Measurements from ENCODE around the gene ATP5ME.

The ATP5ME gene

GRCh38 chr4:627347-628125 is 46.5 kb downstream of the ATP5ME start:
- Histone ChIP-seq H3K9me3 (ENCODE audit: control insufficient read depth in 1 of 2, low read length in 2 of 2) (peaks cover 0 to 11% of the 10 kb centered on the region in 2 donors), H3K27me3 (ENCODE audit: low read depth, low read length) (no peaks in the 10 kb centered on the region), H3K36me3 (ENCODE audit: control insufficient read depth in 1 of 2, insufficient read depth in 2 of 2, low read length in 2 of 2) (no peaks in the 10 kb centered on the region), H3K4me3 (ENCODE audit: low read depth in 1 of 2, low read length in 2 of 2) (no peak overlapping the region), H3K4me1 (ENCODE audit: control insufficient read depth in 1 of 2, insufficient read depth in 2 of 2, low read length in 2 of 2) (no peaks in the 10 kb centered on the region), H3K27ac (ENCODE audit: low read length) (no peak overlapping the region)

- H3K27me3 ChIP-seq (ENCODE audit: low read depth, low read length): no peaks in the 10 kb centered on the region
- H3K9me3 ChIP-seq (ENCODE audit: control insufficient read depth in 1 of 2, low read length in 2 of 2): peaks cover 0 to under 1% of the 10 kb centered on the region in 2 donors
- no peaks in the 10 kb centered on the region for H3K36me3 ChIP-seq (ENCODE audit: control insufficient read depth in 1 of 2, insufficient read depth in 2 of 2, low read length in 2 of 2)
- no peak overlapping the region for H3K4me3 ChIP-seq (ENCODE audit: low read depth in 1 of 2, low read length in 2 of 2)
- no peaks in the 10 kb centered on the region for H3K4me1 ChIP-seq (ENCODE audit: control insufficient read depth in 1 of 2, insufficient read depth in 2 of 2, low read length in 2 of 2)
- no peak overlapping the region for H3K27ac ChIP-seq (ENCODE audit: low read length)
These were observed 47.6 kb downstream of the ATP5ME start for GRCh38 chr4:626201-627091.

- no peak overlapping the region for H3K4me3 ChIP-seq (ENCODE audit: low read depth in 1 of 2, low read length in 2 of 2)
- H3K27ac ChIP-seq (ENCODE audit: low read length): no peak overlapping the region
- no peaks in the 10 kb centered on the region for H3K36me3 ChIP-seq (ENCODE audit: control insufficient read depth in 1 of 2, insufficient read depth in 2 of 2, low read length in 2 of 2)
- no peaks in the 10 kb centered on the region for H3K27me3 ChIP-seq (ENCODE audit: low read depth, low read length)
- no peaks in the 10 kb centered on the region for H3K4me1 ChIP-seq (ENCODE audit: control insufficient read depth in 1 of 2, insufficient read depth in 2 of 2, low read length in 2 of 2)
- no peaks in the 10 kb centered on the region for H3K9me3 ChIP-seq (ENCODE audit: control insufficient read depth in 1 of 2, low read length in 2 of 2)
These were observed 48.4 kb downstream of the ATP5ME start for GRCh38 chr4:625631-626161.

GRCh38 chr4:624705-625590 is 49.1 kb downstream of the ATP5ME start, which contains the start of gene PDE6B:
Gene PDE6B (plus strand): TSS chr4:625573. CDS start chr4:625627, 54 bp downstream.
- no peak within 1 kb of the TSS for H3K27ac ChIP-seq (ENCODE audit: low read length)
- H3K4me3 ChIP-seq (ENCODE audit: low read depth in 1 of 2, low read length in 2 of 2): no peak within 1 kb of the TSS
- no peaks in the 10 kb centered on the region for H3K36me3 ChIP-seq (ENCODE audit: control insufficient read depth in 1 of 2, insufficient read depth in 2 of 2, low read length in 2 of 2)
- H3K4me1 ChIP-seq (ENCODE audit: control insufficient read depth in 1 of 2, insufficient read depth in 2 of 2, low read length in 2 of 2): no peaks in the 10 kb centered on the region
- no peaks in the 10 kb centered on the region for H3K9me3 ChIP-seq (ENCODE audit: control insufficient read depth in 1 of 2, low read length in 2 of 2)
- H3K27me3 ChIP-seq (ENCODE audit: low read depth, low read length): no peaks in the 10 kb centered on the region

GRCh38 chr4:623914-624566 is 50.0 kb downstream of the ATP5ME start:
- no peak overlapping the region for H3K4me3 ChIP-seq (ENCODE audit: low read depth in 1 of 2, low read length in 2 of 2)
- H3K36me3 ChIP-seq (ENCODE audit: control insufficient read depth in 1 of 2, insufficient read depth in 2 of 2, low read length in 2 of 2): no peaks in the 10 kb centered on the region
- H3K27ac ChIP-seq (ENCODE audit: low read length): no peak overlapping the region
- no peaks in the 10 kb centered on the region for H3K27me3 ChIP-seq (ENCODE audit: low read depth, low read length)
- no peaks in the 10 kb centered on the region for H3K4me1 ChIP-seq (ENCODE audit: control insufficient read depth in 1 of 2, insufficient read depth in 2 of 2, low read length in 2 of 2)
- H3K9me3 ChIP-seq (ENCODE audit: control insufficient read depth in 1 of 2, low read length in 2 of 2): no peaks in the 10 kb centered on the region

GRCh38 chr4:622996-623913 is 50.8 kb downstream of the ATP5ME start:
- Histone ChIP-seq H3K36me3 (ENCODE audit: control insufficient read depth in 1 of 2, insufficient read depth in 2 of 2, low read length in 2 of 2) (no peaks in the 10 kb centered on the region), H3K4me3 (ENCODE audit: low read depth in 1 of 2, low read length in 2 of 2) (no peak overlapping the region), H3K27me3 (ENCODE audit: low read depth, low read length) (no peaks in the 10 kb centered on the region), H3K27ac (ENCODE audit: low read length) (no peak overlapping the region), H3K9me3 (ENCODE audit: control insufficient read depth in 1 of 2, low read length in 2 of 2) (no peaks in the 10 kb centered on the region), H3K4me1 (ENCODE audit: control insufficient read depth in 1 of 2, insufficient read depth in 2 of 2, low read length in 2 of 2) (no peaks in the 10 kb centered on the region)

Measured in muscle layer of duodenum (tissue), 2 donors.